ENCODE data around the gene TGFBR1. TPM values are rescaled to one million over a fixed set of nuclear protein-coding genes. Genes with fewer than 3 reads are reported as not detected.

TGFBR1 gene
- 10 to 100 TPM; 22.3 to 36.9 (median 31.7) TPM for total RNA-seq
- total RNA-seq (2013), result 57.2 TPM
- 33.8 to 114 (median 58.0) reads per million in 29 experiments for total RNA-seq

- Mint-ChIP-seq H3K9me3 (peaks cover 0 to 4% (median 0%) of the 10 kb centered on the region in 3 donors), H3K27me3 (no peaks in the 10 kb centered on the region), H3K27ac (peak within 1 kb of the TSS; percentile 95 to 97), H3K4me3 (peak within 1 kb of the TSS; percentile 90 to 94 (median 92)), H3K4me1 (peaks cover 53 to 68% (median 61%) of the 10 kb centered on the region in 3 donors), H3K36me3 (no peaks in the 10 kb centered on the region)
- ATAC-seq (replicated peaks in 1 of 4) (peak; percentile 86 to 91 (median 88)), DNase-seq (peak; percentile 75 to 95 (median 87))
- H3K36me3 ChIP-seq (ENCODE audit: control insufficient read depth in 2 of 2, extremely low read depth in 1 of 2, insufficient read depth in 1 of 2, low read length in 1 of 2), result no peaks in the 10 kb centered on the region
- peak within 1 kb of the TSS; percentile 85 to 86 for H3K4me3 ChIP-seq (ENCODE audit: control insufficient read depth in 1 of 2, extremely low read depth in 1 of 2, low read length in 1 of 2)
- H3K4me1 ChIP-seq (ENCODE audit: control insufficient read depth in 1 of 2, extremely low read depth in 1 of 2, insufficient read depth in 2 of 2, low read length in 2 of 2), result peaks cover 37% of the 10 kb centered on the region in 2 experiments
- ChIA-PET POLR2A (interaction anchor here (0.6 to 1.7 kb wide), 6 partner anchors 12 to 1202 kb away, joined by 3 to 11 read pairs (median 5); no protein-coding TSS in a partner anchor), CTCF (interaction anchor here (0.6 to 2.6 kb wide), 8 partner anchors 10 to 104 kb away, joined by 3 to 8 read pairs (median 4); no protein-coding TSS in a partner anchor)
- H3K9me3 ChIP-seq, result no peaks in the 10 kb centered on the region
- no peaks in the 10 kb centered on the region for H3K27me3 ChIP-seq (replicated peaks in 1 of 2; ENCODE audit: control insufficient read depth in 2 of 2, extremely low read depth in 1 of 2, insufficient read depth in 2 of 2, low read length in 1 of 2)
- under 1% methylated on average over 49 of the region's 60 CpGs for WGBS (ENCODE audit: insufficient coverage)
- H3K27ac ChIP-seq (ENCODE audit: low read length), result peak within 1 kb of the TSS; percentile 74
These were observed at the start of gene TGFBR1 for GRCh38 chr9:99104459-99105151. Gene TGFBR1 (plus strand): TSS chr9:99105113. CDS start chr9:99105206, 93 bp downstream.

GRCh38 chr9:99055384-99055783, 49.5 kb upstream of the TGFBR1 start:
- no peaks in the 10 kb centered on the region for H3K27me3 Mint-ChIP-seq
- Histone ChIP-seq H3K27me3 (replicated peaks in 1 of 2; ENCODE audit: control insufficient read depth in 2 of 2, extremely low read depth in 1 of 2, insufficient read depth in 2 of 2, low read length in 1 of 2) (no peaks in the 10 kb centered on the region), H3K4me1 (ENCODE audit: control insufficient read depth in 1 of 2, extremely low read depth in 1 of 2, insufficient read depth in 2 of 2, low read length in 2 of 2) (peaks cover 40 to 92% of the 10 kb centered on the region in 2 experiments), H3K9me3 (no peaks in the 10 kb centered on the region), H3K36me3 (ENCODE audit: control insufficient read depth in 2 of 2, extremely low read depth in 1 of 2, insufficient read depth in 1 of 2, low read length in 1 of 2) (no peaks in the 10 kb centered on the region), H3K4me3 (ENCODE audit: control insufficient read depth in 1 of 2, extremely low read depth in 1 of 2, low read length in 1 of 2) (no peak overlapping the region), H3K27ac (ENCODE audit: low read length) (no peak overlapping the region)
- CTCF ChIA-PET, result interaction anchor here in 1 of 2 donors (1.1 kb wide), 1 partner anchor 59 kb away, joined by 3 read pairs; no protein-coding TSS in a partner anchor
- POLR2A ChIA-PET, result no interaction called here
- no peaks in the 10 kb centered on the region for H3K9me3 Mint-ChIP-seq
- H3K27ac Mint-ChIP-seq, result peak overlapping the region in 1 of 2 donors; percentile 16
- no peak for DNase-seq
- no peak overlapping the region for H3K4me3 Mint-ChIP-seq
- no peaks in the 10 kb centered on the region for H3K36me3 Mint-ChIP-seq
- no CpG with 5 or more reads among the region's 1 CpG for WGBS (ENCODE audit: insufficient coverage)
- no peak for ATAC-seq (replicated peaks in 1 of 4)
- H3K4me1 Mint-ChIP-seq, result peaks cover 78 to 80% (median 79%) of the 10 kb centered on the region in 3 donors

GRCh38 chr9:99056186-99056585, 48.7 kb upstream of the TGFBR1 start:
- Mint-ChIP-seq H3K27me3 (no peaks in the 10 kb centered on the region), H3K36me3 (no peaks in the 10 kb centered on the region), H3K4me1 (peaks cover 80 to 85% (median 84%) of the 10 kb centered on the region in 3 donors), H3K4me3 (peak overlapping the region in 1 of 3 donors; percentile 87), H3K9me3 (no peaks in the 10 kb centered on the region), H3K27ac (peak overlapping the region in 1 of 2 donors; percentile 67)
- POLR2A ChIA-PET, result no interaction called here
- CTCF ChIA-PET, result interaction anchor here in 1 of 2 donors (1.1 kb wide), 1 partner anchor 58 kb away, joined by 3 read pairs; no protein-coding TSS in a partner anchor
- ATAC-seq (replicated peaks in 1 of 4) (no peak), DNase-seq (no peak)
- peaks cover 40 to 92% of the 10 kb centered on the region in 2 experiments for H3K4me1 ChIP-seq (ENCODE audit: control insufficient read depth in 1 of 2, extremely low read depth in 1 of 2, insufficient read depth in 2 of 2, low read length in 2 of 2)
- H3K27ac ChIP-seq (ENCODE audit: low read length), result no peak overlapping the region
- H3K36me3 ChIP-seq (ENCODE audit: control insufficient read depth in 2 of 2, extremely low read depth in 1 of 2, insufficient read depth in 1 of 2, low read length in 1 of 2), result no peaks in the 10 kb centered on the region
- no peaks in the 10 kb centered on the region for H3K9me3 ChIP-seq
- no peaks in the 10 kb centered on the region for H3K27me3 ChIP-seq (replicated peaks in 1 of 2; ENCODE audit: control insufficient read depth in 2 of 2, extremely low read depth in 1 of 2, insufficient read depth in 2 of 2, low read length in 1 of 2)
- 96% methylated on average over 5 of the region's 6 CpGs for WGBS (ENCODE audit: insufficient coverage)
- no peak overlapping the region for H3K4me3 ChIP-seq (ENCODE audit: control insufficient read depth in 1 of 2, extremely low read depth in 1 of 2, low read length in 1 of 2)

- Histone ChIP-seq H3K4me3 (ENCODE audit: control insufficient read depth in 1 of 2, extremely low read depth in 1 of 2, low read length in 1 of 2) (peak overlapping the region in 1 of 2 donors; percentile 50), H3K36me3 (ENCODE audit: control insufficient read depth in 2 of 2, extremely low read depth in 1 of 2, insufficient read depth in 1 of 2, low read length in 1 of 2) (no peaks in the 10 kb centered on the region), H3K27me3 (replicated peaks in 1 of 2; ENCODE audit: control insufficient read depth in 2 of 2, extremely low read depth in 1 of 2, insufficient read depth in 2 of 2, low read length in 1 of 2) (no peaks in the 10 kb centered on the region), H3K27ac (ENCODE audit: low read length) (peak overlapping the region; percentile 46), H3K9me3 (no peaks in the 10 kb centered on the region), H3K4me1 (ENCODE audit: control insufficient read depth in 1 of 2, extremely low read depth in 1 of 2, insufficient read depth in 2 of 2, low read length in 2 of 2) (peaks cover 40 to 85% of the 10 kb centered on the region in 2 experiments)
- 20% methylated on average over 2 of the region's 5 CpGs for WGBS (ENCODE audit: insufficient coverage)
- H3K27me3 Mint-ChIP-seq, result no peaks in the 10 kb centered on the region
- peak in 2 of 4 experiments; percentile 13 to 14 for ATAC-seq (replicated peaks in 1 of 4)
- H3K9me3 Mint-ChIP-seq, result no peaks in the 10 kb centered on the region
- H3K4me1 Mint-ChIP-seq, result peaks cover 83 to 89% (median 86%) of the 10 kb centered on the region in 3 donors
- POLR2A ChIA-PET, result no interaction called here
- no peaks in the 10 kb centered on the region for H3K36me3 Mint-ChIP-seq
- peak overlapping the region in 1 of 2 donors; percentile 67 for H3K27ac Mint-ChIP-seq
- CTCF ChIA-PET, result interaction anchor here (0.7 to 1.5 kb wide), 4 partner anchors 20 to 209 kb away, joined by 3 to 4 read pairs (median 4); no protein-coding TSS in a partner anchor
- H3K4me3 Mint-ChIP-seq, result peak overlapping the region; percentile 75 to 87 (median 77)
- peak in 3 of 35 experiments; percentile 10 to 57 (median 10) for DNase-seq
These were observed 47.8 kb upstream of the TGFBR1 start for GRCh38 chr9:99056886-99057664.

- Mint-ChIP-seq H3K4me1 (peaks cover 81 to 86% (median 81%) of the 10 kb centered on the region in 3 donors), H3K36me3 (no peaks in the 10 kb centered on the region), H3K9me3 (no peaks in the 10 kb centered on the region), H3K27ac (peak overlapping the region; percentile 79 to 84), H3K4me3 (peak overlapping the region; percentile 75 to 87 (median 77)), H3K27me3 (no peaks in the 10 kb centered on the region)
- 0% methylated on average over 3 of the region's 7 CpGs for WGBS (ENCODE audit: insufficient coverage)
- Histone ChIP-seq H3K9me3 (no peaks in the 10 kb centered on the region), H3K36me3 (ENCODE audit: control insufficient read depth in 2 of 2, extremely low read depth in 1 of 2, insufficient read depth in 1 of 2, low read length in 1 of 2) (no peaks in the 10 kb centered on the region), H3K4me1 (ENCODE audit: control insufficient read depth in 1 of 2, extremely low read depth in 1 of 2, insufficient read depth in 2 of 2, low read length in 2 of 2) (peaks cover 40 to 77% of the 10 kb centered on the region in 2 experiments), H3K27ac (ENCODE audit: low read length) (peak overlapping the region; percentile 65), H3K27me3 (replicated peaks in 1 of 2; ENCODE audit: control insufficient read depth in 2 of 2, extremely low read depth in 1 of 2, insufficient read depth in 2 of 2, low read length in 1 of 2) (no peaks in the 10 kb centered on the region), H3K4me3 (ENCODE audit: control insufficient read depth in 1 of 2, extremely low read depth in 1 of 2, low read length in 1 of 2) (peak overlapping the region; percentile 50 to 60)
- DNase-seq (peak; percentile 37 to 86 (median 67)), ATAC-seq (replicated peaks in 1 of 4) (peak; percentile 77 to 86 (median 84))
- POLR2A ChIA-PET, result interaction anchor here in 1 of 2 donors (0.6 to 1.3 kb wide), 3 partner anchors 17 to 67 kb away, joined by 3 read pairs; no protein-coding TSS in a partner anchor
- CTCF ChIA-PET, result interaction anchor here (0.6 to 1.5 kb wide), 7 partner anchors 19 to 735 kb away, joined by 3 to 8 read pairs (median 3); no protein-coding TSS in a partner anchor
These were observed 47.0 kb upstream of the TGFBR1 start for GRCh38 chr9:99057665-99058625.
